Activated CD4-positive, alpha-beta T cell treated with anti-CD3 and anti-CD28 coated beads, Interleukin-10, Interleukin-2, amounts not matched to agents 100 ng/mL and 50 ng/mL, durations not matched to agents 16 hours and 8 hours (primary cell): Measurements from ENCODE around the gene TDRD12.
A peak's percentile ranks its signal among the peaks of the same experiment; 100 is the strongest.
"Not testable (repeated sequence)": the region's sequence is repeated elsewhere in the genome, so short reads cannot be mapped to it uniquely, and the experiment has no call there.

Experiments used
- DNase-seq: peaks from one replicate; pipeline ENCODE4 v3.0.0-alpha.2; 2020

TDRD12 gene

DNA sequence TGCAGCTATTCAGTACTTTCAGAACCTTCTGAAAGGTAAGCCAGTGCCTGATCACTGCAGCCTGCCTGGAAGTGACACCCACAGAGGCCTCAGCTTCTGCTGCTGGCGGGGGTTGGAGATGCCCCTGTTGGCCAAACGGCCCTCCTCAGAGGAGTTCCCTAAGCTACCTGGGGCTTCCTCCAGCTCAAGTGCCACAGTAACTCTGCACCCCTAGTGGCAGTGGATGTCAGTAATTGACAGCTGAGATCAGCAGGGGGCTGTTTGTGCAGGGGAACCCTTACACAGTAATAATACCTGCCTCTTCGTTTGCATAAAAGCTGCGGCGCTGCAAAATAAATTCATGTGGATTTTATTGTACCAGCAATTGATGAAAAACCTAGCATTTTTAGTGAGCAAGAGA, 28.9 kb downstream of the TDRD12 start:
- peak; percentile 4 for DNase-seq

DNA sequence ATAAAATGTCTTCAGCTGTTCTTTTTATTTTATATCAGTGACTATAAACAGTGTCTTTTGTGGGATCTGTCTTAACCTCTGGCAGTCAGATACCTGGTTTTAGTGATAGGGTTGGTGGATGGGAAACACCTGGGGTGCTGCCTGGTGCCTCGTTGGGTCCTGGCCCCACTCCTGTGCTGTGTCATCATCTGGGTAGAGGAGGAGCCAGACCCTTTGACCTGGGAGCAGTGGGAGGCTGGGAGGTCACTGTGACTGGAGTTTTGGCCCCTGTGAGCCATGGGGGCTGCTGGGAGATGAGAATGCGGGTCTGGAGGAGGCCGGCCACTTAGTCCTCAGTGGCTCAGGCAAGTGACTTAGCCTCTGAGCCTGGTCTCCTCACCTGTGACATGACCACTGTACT, 29.4 kb downstream of the TDRD12 start:
- DNase-seq: no peak

DNA sequence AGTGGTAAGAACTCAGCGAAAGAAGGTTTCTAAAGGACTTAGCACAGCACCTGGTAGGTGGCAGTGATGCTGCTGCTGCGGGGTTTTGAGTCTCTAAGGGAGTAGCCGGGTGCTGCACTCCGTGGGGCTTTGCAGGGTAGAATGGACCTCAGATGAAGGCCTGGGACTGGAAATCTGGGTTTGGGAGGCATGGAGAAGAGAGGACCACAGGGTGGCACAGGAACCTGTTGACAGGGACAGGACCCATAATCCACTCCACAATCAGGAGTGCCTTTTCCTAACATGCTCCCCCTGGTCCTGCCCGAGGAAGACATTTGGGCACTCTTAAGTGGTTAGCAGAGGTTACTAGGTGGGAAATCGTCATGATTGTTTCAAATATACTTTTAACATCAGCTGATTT, 29.8 kb downstream of the TDRD12 start:
- DNase-seq: no peak

DNA sequence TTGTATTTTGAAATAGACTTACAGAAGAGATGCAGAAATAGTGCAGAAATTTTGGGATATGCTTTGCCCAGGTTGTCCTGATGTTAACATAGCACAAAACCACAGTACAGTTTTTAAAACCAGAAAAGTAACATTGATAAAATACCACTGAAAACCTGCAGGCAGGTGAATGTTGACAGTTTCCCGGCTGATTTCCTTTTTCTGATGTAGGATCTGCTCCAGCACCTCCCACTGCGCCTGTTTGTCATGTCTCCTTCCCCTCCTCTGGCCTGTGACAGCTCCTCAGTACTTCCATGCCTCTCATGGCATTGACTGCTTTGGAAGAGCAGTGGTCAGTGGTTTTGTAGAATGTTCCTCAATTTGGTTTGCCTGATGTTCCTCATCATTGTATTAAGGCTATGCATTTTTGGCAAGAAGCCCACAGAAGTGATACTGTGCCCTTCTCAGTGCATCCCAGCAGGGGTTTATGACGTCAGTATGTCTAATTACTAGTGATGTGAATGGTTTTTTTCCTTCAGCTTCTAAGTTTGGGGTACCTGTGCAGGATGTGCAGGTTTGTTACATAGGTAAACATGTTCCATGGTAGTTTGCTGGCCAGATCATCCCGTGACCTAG, 31.0 kb downstream of the TDRD12 start:
- DNase-seq: no peak

DNA sequence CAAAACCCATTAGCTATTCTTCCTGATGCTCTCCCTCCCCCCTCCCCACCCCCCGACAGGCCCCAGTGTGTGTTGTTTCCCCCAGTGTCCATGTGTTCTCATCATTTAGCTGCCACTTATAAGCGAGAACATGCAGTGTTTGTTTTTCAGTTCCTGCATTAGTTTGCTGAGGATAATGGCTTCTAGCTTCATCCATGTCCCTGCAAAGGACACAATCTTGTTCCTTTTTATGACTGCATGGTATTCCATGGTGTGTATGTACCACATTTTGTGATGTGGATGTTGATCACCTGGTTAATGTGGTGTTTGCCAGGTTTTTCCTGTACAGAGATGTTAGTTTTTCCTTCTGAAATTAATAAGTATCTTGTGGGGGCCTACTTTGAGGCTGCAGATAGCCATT, 31.5 kb downstream of the TDRD12 start:
- no peak for DNase-seq

DNA sequence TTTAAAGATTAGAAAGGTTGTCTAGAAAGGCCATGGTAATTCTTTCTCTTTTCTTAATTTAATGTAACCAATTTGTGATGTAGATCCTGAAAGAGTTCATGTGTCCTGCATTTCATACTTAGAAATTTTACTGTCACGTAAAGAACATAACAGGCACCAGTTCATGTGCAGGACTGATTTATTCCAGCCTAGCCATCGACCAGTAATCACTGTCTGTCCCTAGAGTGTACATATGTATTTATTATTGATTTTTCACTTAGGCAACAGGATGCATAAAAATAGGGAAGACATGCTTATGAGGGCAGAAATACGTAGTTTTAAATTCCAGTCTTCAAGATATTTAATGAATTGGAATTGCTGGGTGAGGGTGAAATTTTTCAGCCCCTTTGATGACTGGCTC, 37.6 kb downstream of the TDRD12 start:
- DNase-seq: no peak

DNA sequence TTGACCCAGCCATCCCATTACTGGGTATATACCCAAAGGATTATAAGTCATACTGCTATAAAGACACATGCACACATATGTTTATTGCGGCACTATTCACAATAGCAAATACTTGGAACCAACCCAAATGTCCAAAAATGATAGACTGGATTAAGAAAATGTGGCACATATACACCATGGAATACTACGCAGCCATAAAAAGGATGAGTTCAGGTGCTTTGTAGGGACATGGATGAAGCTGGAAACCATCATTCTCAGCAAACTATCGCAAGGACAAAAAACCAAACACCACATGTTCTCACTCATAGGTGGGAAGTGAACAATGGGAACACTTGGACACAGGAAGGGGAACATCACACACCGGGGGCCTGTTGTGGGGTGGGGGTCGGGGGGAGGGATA, 45.8 kb downstream of the TDRD12 start:
- not testable (repeated sequence) for DNase-seq

DNA sequence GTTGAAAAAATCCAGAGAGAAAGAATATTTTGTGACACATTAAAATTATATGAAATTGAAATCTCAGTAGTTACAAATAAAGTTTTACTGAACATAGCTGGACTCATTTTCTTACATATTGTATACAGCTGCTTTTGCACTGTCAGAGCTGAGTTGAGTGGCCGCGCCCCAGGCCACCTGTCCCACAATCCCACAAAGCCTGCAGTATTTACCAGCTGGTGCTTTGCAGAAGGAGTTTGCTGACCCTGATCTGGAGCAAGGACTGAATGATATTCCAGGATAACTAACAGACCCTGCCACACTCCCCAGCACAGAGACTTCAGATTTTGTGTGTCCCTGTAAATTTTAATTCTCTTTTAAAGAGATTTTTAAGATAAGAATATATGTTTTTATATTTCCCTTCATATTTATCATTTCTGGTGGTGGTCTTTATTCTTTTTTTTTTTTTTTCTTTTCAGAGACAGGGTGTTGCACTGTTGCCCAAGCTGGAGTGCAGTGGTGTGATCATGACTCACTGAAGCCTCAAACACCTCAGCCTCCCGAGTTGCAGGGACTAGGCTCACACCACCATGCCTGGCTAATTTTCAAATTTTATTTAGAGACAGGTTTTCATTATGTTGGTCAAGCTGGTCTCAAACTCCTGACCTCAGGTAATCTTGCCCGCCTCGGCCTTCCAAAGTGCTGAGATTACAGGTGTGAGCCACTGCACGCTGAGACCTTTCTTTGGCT, 48.5 kb downstream of the TDRD12 start:
- no peak for DNase-seq

DNA sequence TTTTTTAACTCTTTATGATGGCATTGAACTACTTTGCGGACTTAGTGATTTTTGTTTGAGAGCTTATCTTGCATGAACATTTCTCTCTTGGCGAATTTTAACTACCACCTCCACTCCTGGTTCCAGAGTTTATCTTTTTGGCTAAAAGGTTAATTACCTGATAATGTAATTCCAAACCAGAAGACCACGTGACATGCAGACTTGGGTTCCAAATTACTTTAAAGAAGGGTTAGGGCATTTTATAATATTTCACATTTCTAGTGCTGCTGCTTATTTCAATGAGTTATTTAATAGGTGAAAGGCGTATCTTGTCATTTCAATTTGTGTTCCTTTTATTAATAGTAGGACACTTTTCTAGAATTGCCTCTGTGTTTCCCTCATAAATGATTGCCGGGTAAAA, 52.0 kb downstream of the TDRD12 start:
- DNase-seq: no peak

DNA sequence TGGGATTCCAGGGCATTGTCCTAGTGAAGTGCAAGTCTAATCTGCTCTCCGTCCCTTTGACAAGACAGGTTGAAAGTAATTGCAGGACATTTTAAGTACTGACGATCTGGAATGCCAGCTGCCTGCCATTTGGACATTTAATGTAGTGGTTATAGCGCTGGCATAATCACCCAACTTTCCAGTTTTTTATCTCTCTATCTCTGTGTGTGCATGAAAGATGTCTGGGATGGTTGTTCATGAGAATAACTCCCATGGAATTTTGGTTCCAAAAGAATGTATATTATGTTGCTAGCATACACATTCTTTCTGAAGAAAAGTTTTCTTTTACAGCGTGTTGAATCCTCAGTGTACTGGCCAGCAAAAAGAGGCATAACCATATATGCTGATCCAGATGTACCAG, 53.6 kb downstream of the TDRD12 start:
- no peak for DNase-seq

DNA sequence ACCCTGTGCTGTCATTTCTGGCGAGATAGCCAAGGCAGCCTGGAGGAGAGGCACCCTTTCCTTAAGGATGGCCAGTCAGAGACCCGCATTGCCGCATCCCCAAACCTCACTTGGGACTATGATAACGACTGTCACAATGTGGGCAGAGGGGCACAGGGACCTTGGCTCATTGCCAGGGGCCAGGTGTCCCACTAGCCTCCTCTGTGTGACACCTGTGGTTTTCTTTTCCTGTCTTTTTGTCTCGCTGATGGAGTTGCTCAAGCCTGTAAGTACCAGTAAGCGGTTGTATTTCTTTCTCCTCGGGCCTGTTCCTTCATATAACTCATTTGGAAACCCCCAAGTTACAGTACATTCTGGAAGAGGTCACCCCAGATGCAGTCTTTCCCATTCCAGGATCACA, 59.5 kb downstream of the TDRD12 start:
- DNase-seq: no peak

DNA sequence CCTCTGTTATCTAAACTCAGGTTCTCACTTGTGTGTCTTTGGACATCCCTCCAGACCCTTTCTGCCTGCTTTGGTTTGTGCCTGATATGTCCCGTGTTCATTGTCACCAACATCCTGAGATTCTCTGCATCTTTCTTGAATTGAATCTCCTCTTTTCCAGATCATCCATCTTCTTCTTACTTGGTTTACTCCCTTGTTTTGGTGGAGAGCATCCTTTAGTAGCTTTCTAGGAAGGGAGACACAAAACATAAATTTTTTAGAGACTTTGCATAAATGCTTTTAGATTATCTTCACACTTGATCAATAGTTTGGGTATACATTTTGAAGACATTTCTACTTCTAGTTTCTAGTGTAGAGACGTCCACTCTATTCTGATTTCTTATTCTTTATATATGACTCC, 61.7 kb downstream of the TDRD12 start:
- DNase-seq: no peak

DNA sequence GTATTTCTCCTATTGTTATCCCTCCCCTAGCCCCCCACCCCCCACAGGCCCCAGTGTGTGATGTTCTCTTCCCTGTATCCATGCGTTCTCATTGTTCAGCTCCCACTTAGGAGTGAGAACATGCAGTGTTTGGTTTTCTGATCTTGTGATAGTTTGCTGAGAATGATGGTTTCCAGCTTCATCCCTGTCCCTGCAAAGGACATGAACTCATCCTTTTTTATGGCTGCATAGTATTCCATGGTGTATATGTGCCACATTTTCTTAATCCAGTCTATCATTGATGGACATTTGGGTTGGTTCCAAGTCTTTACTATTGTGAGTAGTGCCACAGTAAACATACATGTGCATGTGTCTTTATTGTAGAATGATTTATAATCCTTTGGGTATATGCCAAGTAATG, 62.5 kb downstream of the TDRD12 start:
- not testable (repeated sequence) for DNase-seq

DNA sequence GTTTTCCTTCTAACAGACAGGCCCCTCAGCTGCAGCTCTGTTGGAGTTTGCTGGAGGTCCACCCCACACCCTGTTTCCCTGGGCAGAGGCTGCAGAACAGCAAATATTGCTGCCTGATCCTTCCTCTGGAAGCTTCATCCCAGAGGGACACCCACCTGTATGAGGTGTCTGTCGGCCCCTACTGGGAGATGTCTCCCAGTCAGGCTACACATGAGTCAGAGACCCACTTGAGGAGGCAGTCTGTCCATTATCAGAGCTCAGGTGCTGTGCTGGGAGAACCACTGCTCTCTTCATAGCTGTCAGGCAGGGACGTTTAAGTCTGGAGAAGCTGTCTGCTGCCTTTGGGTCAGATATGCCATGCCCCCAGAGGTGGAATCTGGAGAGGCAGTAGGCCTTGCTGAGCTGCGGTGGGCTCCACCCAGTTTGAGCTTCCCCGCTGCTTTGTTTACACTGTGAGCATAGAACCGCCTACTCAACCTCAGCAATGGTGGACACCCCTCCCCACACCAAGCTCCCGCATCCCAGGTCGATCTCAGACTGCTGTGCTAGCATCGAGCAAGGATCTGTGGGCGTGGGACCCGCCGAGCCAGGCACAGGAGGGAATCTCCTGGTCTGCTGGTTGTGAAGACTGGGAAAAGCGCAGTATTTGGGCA, 67.7 kb downstream of the TDRD12 start:
- DNase-seq: not testable (repeated sequence)

DNA sequence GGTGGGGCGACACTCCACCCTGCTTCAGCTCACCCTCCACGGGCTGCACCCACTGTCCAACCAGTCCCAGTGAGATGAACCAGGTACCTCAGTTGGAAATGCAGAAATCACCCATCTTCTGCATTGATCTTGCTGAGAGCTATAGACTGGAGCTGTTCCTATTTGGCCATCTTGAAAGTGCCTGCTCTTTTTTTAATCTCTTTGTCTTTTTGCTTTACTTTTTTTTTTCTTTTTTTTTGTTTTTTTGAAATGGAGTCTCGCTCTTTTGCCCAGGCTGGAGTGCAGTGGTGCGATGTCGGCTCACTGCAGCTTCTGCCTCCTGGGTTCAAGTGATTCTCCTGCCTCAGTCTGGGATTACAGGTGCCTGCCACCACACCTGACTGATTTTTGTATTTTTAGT, 68.3 kb downstream of the TDRD12 start:
- not testable (repeated sequence) for DNase-seq

DNA sequence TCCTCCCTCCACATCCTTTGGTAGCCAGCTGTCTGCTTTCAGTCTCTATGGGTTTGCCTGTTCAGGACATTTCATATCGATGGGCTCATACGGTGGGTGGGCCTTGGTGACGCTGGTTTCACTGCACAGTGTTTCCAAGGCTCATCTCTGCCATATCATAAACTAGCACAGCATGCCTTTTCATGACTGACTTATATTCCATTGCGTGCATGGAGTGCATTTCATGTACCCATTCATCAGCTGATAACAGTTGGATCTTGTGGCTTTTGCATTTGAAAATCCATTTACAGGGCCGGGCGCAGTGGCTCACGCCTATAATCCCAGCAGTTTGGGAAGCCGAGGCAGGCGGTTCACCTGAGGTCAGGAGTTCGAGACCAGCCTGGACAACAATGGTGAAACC, 69.9 kb downstream of the TDRD12 start:
- DNase-seq: no peak

DNA sequence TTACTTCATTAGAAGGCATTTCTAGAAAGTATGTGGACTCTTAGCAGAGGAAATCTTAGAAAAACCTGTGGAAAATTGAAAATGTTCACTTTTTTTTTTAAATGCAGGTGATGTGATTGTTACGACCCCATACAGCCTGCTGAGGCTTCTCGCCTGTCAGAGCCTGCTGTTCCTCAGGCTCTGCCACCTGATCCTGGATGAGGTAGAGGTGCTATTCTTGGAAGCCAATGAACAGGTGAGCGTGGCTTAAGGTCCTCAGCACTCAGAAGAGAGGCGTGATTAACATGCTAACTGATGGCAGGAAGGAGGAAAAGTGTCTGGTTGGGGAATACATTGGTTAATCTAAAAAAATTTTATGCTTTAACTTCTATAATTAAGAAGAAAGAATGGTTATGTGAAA, 78.6 kb downstream of the TDRD12 start:
- no peak for DNase-seq

DNA sequence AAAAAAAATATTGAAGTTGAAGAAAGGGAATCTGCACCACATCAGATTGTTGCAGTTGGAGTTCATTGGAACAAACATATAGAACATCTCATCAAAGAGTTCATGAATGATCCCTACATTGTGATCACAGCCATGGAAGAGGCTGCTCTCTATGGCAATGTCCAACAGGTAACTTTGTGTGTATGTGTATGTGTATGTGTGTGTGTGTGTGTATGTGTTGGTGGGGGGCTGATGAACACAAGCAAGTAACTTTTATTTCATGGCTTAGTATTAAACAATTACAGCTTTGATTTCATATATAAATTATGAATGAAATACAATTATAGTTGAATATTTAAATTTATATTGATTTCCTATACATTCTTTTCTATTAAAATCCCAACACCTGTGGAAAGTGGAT, 80.6 kb downstream of the TDRD12 start:
- DNase-seq: no peak

DNA sequence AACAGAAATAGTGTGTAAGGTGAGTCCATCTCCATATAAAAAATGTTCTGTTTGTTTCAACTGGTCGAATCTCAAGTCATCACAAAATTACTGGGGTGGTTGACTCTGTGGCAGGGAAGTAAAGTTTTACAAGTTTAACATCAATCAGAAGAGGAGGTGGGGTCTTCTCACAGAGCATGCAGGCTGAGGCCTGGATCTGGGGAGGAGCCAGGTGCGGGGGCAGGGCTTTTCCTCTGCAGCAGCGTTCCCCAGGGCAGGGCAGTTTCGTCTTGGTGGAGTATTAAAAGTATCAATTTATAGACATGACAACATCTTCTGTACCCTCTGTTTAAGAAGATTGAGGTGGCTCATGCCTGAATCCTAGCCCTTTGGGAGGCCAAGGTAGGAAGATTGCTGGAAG, 81.2 kb downstream of the TDRD12 start:
- no peak for DNase-seq

DNA sequence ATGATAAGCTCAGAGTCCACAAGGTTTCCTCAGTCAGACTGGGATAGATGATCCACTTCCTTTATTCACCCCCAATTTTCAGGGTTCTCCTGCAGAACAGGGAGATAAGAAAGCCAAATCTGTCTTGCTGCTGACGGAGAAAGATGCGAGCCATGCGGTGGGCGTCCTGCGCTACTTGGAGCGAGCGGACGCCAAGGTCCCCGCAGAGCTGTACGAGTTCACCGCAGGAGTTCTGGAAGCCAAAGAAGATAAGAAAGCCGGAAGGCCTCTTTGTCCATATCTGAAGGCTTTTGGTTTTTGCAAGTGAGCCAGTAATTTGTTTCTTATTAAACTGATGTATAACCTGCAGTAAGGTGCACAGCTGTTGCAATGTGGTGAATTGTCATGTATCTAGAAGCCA, 83.3 kb downstream of the TDRD12 start:
- no peak for DNase-seq

DNA sequence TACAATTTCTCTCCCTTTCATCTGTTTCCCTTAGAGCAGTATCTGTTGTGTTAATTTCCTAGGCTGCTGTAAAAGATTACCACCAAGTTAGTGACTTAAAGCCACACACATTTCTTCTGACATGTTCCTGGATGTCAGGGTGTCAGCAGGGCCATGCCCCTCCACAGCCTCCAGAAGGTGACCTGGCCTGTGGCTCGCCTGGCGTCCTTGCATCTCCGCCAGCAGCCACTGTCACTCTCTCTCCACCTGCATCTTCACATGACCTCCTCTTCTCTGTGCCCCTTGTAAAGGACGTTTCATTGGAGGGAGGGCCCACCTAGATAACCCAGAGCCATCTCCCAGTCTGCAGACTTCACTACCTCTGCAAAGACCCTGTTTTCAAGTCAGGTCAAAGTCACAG, 88.7 kb downstream of the TDRD12 start:
- no peak for DNase-seq

DNA sequence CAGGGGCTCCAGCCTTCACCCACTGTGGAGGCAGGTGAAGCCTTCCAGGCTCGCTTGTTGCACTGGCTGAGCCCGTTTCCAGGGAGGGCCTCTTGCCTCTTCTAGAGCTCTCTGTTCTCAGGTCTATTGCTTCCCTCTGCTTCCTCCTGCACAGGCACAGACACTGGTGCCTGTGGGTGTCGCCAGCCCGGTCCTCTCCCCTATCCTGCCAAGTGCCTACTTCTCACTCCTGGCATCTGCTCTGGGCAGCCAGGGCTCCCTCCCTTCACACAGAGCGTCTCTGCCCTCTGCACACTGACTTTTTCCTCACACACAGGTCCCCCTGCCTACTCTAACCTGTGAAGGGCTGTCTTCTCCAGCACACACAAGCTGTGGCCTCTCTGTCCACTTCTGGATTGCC, 89.7 kb downstream of the TDRD12 start:
- DNase-seq: no peak

DNA sequence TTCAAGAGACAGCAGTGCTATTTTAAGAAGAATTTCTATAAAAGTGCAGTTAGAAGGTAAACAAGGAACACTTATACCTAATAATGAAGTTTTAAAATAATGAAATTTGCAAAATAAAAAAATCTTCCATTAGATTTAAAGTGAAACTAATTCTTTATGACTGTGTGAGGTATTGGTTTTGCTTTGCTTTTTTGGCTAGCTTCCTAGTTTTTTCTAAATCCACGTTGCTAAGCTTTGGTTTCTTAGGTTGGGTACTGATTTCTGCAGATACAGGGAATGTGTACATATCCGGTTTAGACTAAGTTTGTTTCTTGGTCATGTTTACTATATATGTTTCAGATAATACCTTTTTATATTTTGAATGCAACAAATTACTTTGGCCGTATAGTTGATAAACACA, 90.2 kb downstream of the TDRD12 start:
- no peak for DNase-seq

DNA sequence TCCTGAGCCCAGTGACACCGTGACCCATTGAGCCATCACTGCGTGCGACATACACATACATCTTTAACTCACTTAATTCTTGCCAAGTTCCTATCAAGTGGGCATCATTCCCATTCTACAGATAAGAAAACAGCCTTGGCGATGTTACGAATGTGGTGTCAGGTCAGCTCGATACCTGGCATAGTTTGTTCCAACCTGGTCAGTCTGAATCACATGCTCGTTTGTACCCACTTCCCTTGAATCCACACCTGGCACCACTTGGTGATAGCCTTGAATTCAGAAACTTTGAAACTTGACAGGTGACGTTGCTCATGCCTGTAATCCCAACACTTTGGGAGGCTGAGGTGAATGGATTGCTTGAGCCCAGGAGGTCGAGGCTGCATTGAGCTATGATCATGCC, 90.9 kb downstream of the TDRD12 start:
- DNase-seq: no peak

DNA sequence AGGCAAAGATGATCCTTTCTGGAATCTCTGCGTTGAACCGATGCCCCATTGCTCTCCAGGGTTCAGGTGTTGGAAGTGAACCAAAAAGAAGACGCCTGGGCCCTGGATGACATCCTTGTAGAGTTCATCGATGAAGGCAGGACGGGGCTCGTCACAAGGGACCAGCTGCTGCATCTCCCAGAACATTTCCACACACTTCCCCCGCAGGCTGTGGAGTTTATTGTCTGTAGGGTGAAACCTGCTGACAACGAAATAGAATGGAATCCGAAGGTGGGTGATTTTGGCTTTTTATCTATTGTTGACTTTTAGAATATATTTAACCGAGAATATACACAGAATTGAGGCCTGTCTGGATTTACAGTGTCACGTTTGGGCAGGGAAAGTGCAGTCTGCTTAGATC, 91.6 kb downstream of the TDRD12 start:
- no peak for DNase-seq
